ENCODE measurements around the gene DDC.
"Not testable (repeated sequence)": the region's sequence is repeated elsewhere in the genome, so short reads cannot be mapped to it uniquely, and the experiment has no call there.

DDC gene

GRCh38 chr7:50476953-50477625 is 88.1 kb downstream of the DDC start:
- DNase-seq: no peak

DNA sequence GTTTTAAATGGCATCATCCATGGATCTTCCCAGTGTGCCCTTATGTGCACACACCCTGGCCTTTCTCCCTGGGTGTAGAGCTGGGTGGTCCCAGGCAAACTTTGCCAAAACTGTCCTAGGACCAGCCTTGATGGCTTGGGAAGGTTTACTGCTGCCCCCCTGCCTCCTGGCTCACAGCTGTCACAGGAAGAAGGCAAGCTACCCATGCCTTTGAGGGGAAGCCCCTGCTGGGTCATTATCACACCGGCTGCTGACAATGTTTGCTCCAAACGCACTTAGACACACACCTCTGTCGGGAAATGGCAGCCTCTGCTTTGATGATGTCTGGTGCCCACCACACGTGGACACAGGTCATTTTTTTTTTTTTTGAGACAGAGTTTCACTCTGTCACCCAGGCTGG is 89.9 kb downstream of the DDC start:
- no peak for DNase-seq

DNA sequence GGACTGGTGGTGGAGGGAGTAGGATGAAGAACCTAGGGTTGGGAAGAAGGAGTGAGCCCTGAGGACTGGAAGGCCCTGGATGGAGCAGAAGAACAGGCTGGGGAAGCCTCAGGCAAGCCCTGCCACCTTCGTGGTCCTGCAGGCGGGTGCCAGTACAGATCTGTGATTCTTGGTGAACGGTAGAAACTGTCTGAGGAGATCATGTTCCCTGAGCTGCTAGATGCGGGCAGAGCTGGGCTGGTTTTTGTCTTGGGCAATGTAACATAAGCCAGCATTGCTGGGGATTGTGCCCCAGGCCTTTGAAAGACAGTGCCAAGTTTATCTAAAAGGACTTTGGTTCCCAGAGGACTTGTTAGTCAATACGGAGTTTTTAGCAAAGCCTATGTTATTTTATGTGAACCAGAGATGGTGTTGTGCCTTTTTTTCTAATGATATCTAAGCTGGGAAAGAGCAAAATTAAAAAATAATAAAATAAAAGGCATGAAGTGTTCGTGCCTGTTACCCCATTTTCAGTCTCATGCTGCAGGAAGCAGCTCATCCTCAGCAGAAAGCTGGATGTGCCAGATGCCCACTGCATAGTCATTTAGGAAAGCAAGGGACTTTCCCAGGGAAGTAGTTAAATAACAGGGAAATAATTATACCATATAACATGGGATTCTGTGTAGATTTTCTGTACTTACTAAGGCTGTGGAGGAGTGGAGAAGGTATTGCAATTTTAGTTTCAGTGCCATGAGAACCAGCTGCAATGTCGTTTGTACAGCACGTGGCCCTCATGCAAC is 90.6 kb downstream of the DDC start:
- DNase-seq: no peak

GRCh38 chr7:50473531-50473930 is 91.7 kb downstream of the DDC start:
- no peak for DNase-seq

DNA sequence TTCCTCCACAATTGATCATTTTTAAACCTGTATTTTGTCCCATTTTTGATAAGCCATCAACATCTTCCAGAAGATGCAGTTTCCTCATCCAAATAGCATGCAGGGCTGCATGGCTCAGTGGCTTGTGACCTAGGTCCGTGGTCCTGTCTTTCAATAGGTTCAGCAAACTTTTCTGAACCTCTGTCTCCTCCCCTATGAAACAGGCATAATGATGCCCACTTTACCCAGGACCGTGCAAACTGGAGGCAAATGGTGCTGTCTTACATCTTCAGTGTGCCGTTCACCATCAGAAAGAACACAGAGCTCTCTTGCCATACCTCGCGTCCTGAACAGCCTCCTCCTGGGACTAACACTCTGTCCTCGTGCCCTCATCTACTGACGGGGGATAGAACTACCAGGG is 92.8 kb downstream of the DDC start:
- no peak for DNase-seq

GRCh38 chr7:50471970-50472369 is 93.2 kb downstream of the DDC start:
- DNase-seq: no peak

DNA sequence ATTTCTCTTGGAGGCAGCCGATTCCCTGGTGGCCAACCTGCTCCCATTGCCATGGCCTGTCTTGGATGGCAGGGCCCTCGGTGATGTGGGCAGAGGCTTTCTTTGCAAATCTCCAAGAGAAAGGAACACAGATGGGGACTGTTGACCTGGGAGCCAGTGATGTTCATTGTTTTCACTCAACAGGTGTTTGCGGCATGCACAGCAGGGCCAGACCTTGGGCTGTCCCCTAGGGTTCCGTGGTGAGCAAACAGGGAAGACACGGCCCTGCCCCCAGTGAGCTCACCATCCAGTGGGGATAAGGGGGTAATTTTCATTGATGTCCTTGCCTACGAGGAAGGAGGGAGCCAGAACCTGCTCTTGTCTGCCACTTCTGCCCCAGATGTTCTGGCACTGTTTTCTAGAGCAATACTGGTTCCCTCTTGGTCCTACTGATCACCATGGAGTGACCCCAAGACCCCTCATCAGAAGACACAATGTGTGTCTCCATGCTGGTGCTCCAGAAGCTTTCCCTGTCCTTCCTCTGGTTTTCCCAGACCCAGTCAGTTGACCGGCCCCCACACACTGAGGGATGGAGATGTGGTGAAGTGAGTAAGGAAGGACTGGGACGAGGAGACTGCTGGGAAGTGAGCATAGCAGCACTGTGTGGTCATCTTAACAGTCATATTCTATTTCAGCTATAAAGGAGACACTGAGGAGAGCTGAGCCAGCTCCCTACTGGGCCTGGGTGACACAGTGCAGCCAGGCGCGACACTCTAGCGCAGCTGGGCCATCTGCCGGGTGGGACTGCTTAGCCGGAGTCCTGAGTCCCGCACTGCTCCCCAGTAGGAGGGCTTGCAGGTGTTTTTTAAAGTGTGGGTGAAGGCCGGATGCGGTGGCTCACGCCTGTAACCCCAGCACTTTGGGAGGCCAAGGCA is 94.7 kb downstream of the DDC start:
- no peak for DNase-seq

DNA sequence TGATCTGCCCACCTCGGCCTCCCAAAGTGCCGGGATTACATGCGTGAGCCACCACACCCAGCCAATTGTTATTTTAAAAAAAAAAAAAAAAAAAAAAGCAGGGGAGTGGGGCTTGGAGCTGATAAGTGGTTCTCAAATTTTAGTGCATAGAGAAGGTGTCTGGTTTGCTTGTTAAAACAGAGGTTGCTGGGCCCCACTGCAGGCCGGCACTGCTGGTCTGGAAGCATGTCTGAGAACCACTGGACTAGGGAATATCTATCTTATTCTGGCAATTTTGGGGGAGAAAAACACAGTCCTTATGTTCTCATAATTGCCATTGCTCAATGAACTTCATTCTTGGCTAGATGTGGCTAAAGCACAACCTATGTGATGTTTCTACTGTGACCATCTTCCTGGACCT is 96.0 kb downstream of the DDC start:
- no peak for DNase-seq

DNA sequence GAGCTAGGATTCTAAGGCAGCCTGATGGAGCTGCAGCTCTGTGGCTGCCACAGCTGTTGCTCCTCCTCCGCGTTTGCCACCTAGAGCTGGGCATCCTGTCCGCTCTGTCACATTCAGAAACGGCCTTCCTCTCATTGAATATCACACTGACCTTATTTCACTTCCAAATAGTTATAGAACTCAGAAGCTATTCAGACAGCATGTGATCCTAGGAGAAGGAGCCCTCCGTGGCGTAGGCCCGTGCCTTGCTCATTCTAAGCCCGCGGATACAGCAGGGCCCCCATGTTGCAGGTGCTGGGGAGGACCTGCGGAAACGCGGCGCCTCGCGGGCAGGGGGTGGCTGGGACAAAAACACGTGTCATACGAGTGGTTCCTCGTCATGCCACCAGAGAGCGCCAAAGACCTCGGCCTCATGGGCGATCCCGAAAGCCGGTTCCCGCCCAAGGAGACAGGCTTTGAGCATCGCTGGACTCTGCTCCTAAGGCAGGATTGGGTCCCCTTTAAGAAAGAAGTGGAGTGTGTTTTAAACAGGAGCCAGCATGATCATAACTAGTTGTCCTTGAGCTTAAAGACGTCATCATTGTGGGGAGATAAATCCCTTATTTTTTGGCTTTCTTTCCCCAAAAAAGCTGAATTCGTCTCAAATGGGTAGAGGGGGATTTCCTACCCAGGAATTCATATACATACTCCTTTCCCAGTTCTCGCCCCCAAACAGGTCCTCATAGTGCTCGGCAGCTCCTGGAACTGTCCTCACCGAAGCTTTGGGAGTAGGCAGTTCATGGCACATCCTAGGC is 97.2 kb downstream of the DDC start:
- no peak for DNase-seq

DNA sequence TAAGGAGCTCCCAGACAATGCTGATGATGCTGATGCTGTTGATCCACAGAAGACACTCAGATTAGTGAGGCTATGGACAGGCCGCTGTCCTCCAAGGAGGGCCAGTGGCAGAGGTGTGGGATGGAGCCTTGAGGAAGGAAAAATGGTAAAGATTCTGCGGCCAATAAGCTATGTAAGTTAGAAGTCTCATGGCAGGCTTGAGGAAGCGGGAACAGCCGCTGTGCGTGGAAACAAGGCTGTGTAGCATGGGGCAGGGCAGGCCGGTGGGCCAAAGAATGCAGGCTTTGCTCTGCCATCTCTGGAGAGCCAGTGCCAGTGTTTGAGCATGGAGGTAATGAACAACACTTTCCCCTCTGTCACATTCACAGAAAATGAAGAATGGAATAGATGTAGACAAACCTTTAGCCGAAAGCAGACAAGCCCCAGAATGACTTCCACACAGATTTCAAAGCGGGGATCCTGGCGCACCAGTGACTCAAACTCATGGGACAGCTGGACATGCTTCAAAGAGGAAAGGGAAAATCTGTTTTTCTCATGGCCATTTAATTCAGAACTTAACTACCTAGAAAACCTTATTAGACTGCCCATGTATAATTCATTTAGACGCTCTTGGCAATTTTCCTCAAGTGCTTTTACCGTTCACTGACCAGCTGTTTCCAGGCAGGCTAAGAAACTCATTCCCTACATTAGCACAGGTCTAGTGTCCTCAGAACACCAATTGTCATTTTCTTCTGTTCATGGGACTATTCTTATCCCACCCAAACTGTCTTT is 98.2 kb downstream of the DDC start:
- DNase-seq: no peak

- DNase-seq: no peak
These were observed 102.2 kb downstream of the DDC start for GRCh38 chr7:50463035-50463434.

GRCh38 chr7:50462361-50462760 is 102.8 kb downstream of the DDC start:
- DNase-seq: no peak

DNA sequence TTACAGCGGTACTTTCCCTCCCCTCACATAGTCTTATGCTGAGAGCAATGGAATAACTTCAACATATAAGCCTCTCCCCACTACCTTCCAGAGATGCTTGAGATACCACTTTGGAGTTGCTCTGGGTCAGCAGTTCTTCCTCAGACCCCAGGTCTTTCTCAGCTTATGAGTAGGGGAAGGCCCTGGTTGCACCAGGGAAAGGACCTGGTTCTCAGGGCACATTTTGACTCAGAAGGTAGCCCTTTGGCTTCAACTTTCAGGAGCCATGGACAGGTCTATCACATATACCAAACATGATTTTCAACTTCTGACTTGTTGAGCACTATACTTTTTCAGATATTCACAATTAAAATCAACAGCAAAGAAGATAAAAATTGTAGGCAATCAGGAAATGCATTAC is 103.5 kb downstream of the DDC start:
- DNase-seq: no peak

DNA sequence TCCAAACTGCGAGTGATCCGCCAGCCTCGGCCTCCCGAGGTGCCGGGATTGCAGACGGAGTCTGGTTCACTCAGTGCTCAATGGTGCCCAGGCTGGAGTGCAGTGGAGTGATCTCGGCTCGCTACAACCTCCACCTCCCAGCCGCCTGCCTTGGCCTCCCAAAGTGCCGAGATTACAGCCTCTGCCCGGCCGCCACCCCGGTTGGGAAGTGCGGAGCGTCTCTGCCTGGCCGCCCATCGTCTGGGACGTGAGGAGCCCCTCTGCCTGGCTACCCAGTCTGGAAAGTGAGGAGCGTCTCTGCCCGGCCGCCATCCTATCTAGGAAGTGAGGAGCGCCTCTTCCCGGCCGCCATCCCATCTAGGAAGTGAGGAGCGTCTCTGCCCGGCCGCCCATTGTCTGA is 106.0 kb downstream of the DDC start:
- DNase-seq: not testable (repeated sequence)

- DNase-seq: not testable (repeated sequence)
These were observed 106.6 kb downstream of the DDC start for GRCh38 chr7:50458651-50459050.

DNA sequence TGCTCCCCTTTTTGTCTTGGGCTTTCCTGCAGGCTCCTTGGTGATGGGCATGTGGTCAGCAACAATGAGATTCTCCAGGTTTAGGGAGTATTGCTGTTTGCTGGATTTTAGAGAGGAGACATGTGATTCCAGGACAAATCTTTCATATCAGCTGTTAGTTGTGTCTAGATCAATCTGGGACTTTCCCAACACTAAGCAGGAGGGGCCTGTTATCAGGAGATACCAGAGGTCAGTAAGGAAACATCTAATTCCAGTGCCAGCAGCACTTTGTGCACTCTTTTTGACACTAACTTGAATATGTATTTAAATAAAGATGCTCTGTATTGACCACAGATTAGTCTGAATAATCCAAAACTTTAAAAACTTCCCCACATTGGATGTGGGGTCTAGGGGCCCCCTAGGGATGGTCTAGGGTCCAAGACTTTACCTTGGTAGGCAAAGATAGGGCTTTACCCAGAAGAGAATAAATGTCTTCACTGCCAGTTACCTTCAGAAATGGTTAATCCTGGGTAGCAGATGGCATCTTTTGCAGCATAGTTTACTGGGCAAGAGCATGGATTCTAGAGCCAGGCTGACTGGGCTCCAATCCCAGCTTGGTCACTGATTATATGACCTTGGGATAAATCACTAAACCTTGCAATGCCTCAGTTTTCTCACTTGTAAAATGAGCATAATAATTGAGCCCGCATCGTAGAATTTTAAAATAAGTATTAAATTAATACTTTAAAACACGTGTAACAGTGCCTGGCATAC is 108.7 kb downstream of the DDC start:
- no peak for DNase-seq

DNA sequence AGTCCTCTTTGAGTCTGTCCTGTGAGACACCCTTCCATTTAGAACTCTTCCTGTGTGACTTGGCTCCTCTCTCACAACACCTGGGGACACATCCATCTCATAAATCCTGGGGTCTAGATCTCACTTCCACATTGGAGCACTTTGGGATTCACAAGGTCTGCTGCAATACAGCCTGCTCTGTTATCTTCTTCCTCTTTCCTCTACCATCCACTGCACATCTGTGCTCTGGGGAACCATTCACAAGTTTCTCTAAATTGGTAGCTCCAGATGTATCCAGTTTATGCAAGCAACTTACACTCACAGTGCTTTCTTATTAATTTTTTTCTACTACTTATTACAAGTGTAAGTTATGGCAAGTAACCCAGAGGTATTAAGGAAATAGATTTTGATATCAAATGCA is 109.5 kb downstream of the DDC start:
- no peak for DNase-seq

- DNase-seq: no peak
These were observed 110.2 kb downstream of the DDC start for GRCh38 chr7:50454968-50455367.

DNA sequence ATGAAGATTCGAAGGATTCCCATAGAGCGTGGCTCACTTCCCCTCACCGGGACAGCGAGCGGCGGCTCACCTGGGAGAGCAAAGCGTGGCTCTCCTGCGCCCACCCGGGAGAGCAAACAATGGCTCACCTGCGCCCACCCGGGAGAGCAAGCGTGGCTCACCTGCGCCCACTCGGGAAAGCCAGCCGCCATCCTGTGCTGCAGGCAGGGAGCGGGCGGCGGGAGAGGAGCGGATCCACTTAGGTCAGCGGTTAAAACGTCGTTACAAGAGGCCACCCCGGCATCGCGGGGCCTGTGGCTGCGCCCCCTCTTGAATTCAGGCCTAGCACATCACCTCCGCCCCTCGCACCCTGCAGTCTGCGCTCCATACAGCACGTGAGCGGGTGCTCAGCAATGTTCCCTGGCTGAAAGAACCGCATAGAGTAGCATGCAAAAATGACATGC is 114.6 kb downstream of the DDC start:
- DNase-seq: no peak

- peak; percentile 75 for DNase-seq
These were observed 115.2 kb downstream of the DDC start, which contains the start of gene FIGNL1 for GRCh38 chr7:50449881-50450589. Gene FIGNL1 (minus strand): TSS chr7:50450350. CDS start chr7:50447287, 3,063 bp downstream.

All from NCI-H1105 (cell line).